Stimulated activated CD4-positive, alpha-beta T cell treated with anti-CD3 and anti-CD28 coated beads, Interleukin-12 subunit alpha, Interleukin-12 subunit beta, amount 100 ng/mL, for 48 hours (primary cell): Measurements from ENCODE around the gene F12.

Source experiments
- DNase-seq, 3 donors: peaks; one replicate each; pipeline ENCODE4 v3.0.0-alpha.2; 2020; ENCODE audit warnings: low read depth in 2 of 3, low spot score in 1 of 3

Gene F12

GRCh38 chr5:177446200-177447065, 37.1 kb upstream of the F12 start, which contains the start of gene PRR7:
Gene PRR7 (plus strand): TSS chr5:177446814. CDS start chr5:177455068, 8,254 bp downstream.
- peak in 2 of 3 donors; percentile 43 to 64 for DNase-seq

- DNase-seq = no peak
Observed at GRCh38 chr5:177445917-177446199, 36.5 kb upstream of the F12 start.

- DNase-seq = no peak
Observed at GRCh38 chr5:177445052-177445916, 35.9 kb upstream of the F12 start.

- no peak for DNase-seq
Observed at GRCh38 chr5:177444106-177445051, 35.0 kb upstream of the F12 start.

GRCh38 chr5:177443144-177443983, 34.0 kb upstream of the F12 start:
- no peak for DNase-seq

GRCh38 chr5:177442066-177442826, 32.9 kb upstream of the F12 start:
- DNase-seq = no peak

- no peak for DNase-seq
Observed at GRCh38 chr5:177440990-177441780, 31.8 kb upstream of the F12 start.

GRCh38 chr5:177440211-177440989, 31.0 kb upstream of the F12 start:
- DNase-seq = peak in 1 of 3 donors; percentile 21

- DNase-seq = no peak
Observed at GRCh38 chr5:177439518-177440053, 30.2 kb upstream of the F12 start.

- no peak for DNase-seq
Observed at GRCh38 chr5:177438468-177438867, 29.1 kb upstream of the F12 start.

- no peak for DNase-seq
Observed at GRCh38 chr5:177437623-177438022, 28.3 kb upstream of the F12 start.

GRCh38 chr5:177435847-177436536, 26.6 kb upstream of the F12 start:
- no peak for DNase-seq

GRCh38 chr5:177434942-177435738, 25.8 kb upstream of the F12 start:
- DNase-seq = no peak

- DNase-seq = peak; percentile 54 to 61 (median 55)
Observed at GRCh38 chr5:177434437-177434836, 25.1 kb upstream of the F12 start.

GRCh38 chr5:177433658-177434217, 24.4 kb upstream of the F12 start:
- DNase-seq = no peak
